HG03045 (cell line): Measurements from ENCODE around the gene NRF1.

Experiments
- ATAC-seq: cut with Tn5 transposase; IDR thresholded peaks from one replicate; pipeline ENCODE4 v1.9.1; 2021; ENCODE audit warnings: mild to moderate bottlenecking, moderate library complexity; ENCODE audit not compliant: unreplicated experiment

Gene NRF1

DNA sequence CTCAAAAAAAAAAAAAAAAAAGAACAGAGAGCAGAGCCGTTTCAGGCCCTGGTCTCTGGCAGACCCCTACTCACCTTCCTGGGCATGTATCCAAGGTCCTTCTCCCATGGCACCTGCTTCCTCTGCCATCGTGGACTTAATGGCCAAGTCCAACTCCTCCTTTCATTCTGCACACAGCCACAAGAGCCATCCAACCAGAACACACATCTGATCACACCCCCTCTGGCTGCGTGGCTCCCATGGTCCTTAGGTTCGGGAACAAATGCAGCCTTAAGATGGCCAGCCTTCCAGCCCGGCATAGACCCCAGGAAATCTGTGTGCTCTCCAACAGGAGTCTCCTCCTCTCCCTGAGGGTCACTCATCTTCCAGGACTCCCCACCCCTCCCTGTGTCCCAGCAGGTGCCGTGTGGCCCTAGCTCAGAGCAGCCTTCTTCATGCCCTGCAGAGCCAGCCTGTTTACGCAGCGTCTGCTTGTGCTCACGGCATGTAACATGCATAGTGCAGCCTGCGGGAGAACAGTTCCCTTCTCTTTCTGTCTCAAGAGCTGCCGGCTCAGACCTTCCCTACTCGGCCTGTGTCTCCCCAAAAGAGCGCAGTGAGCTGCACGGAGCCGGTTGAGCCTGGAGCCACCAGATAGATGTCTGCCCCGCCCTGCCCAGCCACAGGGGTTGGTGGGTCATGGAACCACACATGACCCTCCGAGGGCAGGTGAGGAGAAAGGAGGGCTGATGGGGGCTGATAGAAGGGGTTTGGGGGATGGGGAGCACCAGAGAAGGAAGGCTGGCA is 157.3 kb downstream of the NRF1 start:
- ATAC-seq: no peak

DNA sequence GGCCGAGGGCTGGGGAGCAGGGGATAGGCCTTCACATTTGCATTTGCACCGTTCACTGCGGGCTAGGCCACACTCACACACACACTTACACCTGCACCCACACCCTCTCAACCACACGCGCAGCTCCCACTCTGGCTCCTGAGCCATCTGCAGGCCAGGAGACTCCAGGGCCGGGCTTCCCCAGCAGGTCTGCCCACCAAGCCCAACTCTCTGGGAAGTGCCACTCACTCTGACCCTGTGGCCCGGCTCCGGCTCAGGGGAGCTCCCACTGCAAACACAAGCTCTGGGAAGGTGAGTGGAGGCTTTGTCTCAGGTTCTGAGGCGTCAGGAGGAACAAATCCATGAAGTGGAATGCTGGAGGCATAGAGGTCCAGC is 157.9 kb downstream of the NRF1 start:
- ATAC-seq: no peak

DNA sequence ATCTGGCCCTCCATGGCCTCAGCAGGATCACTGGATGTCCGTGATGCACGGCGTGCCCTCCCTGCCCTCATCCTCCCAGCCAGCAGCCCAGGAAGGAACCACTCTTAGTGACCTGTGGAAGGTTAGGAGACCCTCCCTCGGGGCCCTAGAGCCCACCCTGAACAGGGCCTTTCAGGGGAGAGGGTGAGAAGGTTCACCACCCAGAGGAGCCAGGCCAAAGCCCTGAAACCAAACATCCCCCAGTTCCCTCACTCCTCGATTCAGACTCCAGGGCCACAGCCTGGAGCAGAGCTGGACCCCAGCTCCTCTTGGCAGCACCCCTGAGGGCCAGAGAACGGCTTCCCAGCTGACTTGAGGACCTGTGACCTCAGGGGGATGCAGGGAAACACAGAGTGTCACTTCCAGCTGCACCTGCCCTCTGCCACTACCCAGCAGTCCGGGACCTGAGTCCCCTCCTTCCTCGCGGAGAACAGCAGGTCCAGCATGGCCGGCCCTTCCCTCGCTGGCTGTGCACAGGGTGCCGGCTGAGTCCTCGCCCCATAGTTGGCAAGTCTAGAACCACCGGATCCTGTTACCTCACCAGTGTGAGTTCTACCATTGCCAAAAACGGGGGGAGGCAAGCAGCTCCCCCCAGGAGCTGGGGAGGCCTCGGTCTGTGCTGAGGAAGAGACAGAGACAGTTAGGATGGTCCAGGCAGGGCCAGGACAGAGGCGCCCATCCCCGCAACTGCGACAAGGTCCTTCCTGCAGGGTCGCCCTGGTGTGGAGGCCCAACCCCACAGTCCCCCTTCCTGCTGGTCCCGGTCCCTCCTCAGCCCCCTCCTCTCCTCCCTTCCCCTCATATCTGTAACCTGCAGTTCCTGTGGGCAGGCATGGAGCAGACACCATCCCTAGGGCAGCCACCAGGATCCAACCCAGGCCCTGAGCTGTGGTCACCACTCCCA is 158.6 kb downstream of the NRF1 start:
- no peak for ATAC-seq

DNA sequence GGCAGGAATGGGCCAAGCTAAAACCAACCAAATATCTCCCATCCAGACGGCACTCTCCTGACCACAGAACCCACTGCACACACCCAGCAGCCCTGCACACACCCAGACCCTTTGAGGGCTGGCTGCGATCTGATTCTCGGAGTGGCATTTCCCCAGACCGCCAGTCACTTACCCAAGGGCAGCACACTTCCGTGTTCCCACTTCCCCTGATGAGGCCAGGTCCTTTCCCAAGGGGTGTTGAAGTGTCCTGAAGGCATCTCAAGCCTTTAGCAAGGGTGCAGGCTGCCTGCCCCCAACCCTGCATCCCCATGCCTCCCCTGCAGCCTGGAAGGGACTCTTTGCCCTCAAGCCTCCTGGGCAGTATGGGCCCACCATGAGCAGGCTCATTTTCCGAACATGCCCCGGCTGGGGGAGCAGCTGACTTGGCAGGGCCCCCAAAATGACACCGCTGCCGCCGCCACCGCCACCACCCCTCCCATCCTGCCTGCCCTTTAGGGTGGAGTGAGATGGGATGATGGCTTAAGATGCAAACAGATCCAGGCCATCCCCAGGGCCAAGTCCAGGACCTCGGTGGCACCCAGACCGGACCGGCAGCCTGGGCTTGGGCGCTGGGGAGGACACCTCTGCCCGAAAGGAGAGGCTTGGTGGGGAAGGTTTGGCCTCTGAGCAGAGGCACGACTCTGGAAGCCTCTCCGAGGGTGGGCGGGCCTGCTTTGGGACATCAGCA is 159.8 kb downstream of the NRF1 start:
- ATAC-seq: no peak

DNA sequence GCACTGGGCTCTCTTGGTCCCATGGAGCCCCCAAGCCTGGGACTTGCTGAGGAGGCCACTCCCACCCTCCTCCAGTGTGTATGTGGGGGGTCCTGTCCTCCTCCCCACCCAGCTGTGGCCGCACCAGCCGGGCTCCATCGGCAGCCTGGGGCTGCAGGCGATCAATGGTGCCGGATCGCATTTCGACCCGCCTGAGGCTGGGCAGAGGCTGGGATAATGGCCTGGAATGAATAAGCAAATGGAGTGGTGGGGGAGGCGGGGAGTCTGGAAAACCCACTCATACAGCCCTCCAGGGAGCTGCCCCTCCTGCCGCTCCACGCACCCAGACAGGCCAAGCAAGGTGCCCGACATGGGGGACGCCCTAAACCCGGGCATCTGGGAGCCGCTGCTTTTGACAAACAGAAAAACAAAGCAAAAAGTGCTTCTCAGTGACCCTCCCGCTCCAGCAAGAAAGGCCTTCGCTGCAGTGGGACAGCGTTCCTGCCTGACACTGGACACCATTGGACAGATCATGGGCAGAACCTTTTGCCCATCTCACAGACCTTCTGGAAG is 160.5 kb downstream of the NRF1 start:
- ATAC-seq: no peak

DNA sequence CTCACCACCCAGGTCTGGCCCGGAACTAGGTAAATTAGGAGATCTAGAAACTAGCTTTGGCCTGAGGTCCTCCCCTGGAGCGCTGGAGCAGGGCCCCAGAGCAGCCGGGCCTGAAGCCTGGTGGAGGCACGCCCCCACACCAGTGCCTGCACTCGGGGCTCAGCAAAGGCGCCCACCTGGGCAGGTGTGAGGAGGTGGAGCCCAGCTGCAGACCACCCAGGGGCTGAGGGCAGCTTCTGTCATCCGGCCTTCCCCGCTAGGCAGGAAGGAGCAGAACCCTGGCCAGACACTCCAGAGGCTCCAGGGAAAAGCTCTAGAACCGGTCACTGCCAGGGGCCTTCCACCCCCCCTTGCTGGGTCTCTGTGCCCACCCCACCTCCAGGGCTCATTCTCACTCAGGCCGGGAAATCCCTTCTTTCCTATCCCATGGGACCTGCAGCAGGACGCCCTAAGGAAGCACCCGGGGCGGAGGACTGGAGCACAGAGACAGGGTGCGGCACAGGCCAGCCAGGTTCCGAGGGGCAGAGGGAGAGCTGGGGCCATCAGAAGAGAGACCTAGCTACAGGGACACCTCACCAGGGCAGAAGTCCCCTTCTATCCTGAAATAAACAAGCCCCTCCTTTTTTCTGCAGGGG is 161.2 kb downstream of the NRF1 start:
- ATAC-seq: no peak

DNA sequence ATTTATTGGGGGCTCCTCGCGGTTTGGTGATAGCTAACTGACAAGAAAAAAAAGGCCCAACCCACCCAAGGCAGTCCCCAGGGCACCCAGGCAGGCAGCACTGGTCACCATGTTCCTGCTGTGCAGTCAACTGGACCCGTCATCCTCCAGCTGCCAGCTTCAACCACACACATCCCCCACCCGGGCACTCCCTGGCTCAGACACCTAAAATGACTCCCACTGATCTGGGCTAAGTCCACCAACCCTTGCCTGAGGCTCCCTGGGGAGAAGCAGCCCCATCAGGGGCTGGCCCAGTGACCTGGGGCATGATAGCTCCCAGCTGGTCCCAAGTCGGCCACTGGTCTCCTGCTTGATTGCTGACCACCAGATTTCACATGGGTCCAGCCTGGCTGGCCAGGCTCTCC is 161.8 kb downstream of the NRF1 start:
- ATAC-seq: no peak

DNA sequence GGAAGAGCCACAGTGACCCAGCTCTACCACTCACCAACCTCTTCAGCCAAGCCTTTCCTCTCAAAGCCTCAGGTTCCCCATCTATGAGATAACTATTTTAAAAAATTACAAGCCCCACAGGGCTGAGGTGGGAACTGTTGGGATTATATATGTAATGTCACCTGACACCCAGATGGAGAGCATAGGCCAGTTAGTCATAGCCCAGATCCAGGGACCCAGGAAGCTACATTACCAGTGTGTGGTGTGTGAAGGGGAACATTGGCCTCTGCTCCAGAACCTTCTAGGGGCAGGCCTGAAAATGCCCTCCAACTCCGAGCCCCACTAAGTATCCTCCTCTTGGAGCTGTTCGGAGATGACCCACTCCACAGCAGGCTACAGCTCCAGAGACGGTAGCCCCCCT is 162.4 kb downstream of the NRF1 start:
- ATAC-seq: no peak

DNA sequence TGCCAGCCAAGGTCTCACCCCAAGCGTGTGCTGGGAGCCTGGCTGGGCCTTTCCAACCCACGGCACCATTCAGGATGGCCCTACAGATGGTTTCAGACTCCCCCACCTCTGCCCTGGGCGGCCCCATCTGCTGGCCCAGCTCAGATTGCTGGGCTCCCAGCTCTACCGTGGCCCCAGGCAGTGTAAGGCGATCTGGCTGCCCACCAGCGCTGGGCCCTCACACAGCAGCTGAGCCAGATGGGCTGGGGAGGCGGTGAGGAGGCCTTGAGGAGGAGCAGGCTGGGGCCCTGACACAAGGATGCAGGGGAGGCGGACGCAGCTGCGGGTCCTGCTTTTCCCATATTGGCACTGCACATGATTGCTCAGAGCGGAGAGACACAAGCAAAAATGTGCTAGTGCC is 162.8 kb downstream of the NRF1 start:
- no peak for ATAC-seq

DNA sequence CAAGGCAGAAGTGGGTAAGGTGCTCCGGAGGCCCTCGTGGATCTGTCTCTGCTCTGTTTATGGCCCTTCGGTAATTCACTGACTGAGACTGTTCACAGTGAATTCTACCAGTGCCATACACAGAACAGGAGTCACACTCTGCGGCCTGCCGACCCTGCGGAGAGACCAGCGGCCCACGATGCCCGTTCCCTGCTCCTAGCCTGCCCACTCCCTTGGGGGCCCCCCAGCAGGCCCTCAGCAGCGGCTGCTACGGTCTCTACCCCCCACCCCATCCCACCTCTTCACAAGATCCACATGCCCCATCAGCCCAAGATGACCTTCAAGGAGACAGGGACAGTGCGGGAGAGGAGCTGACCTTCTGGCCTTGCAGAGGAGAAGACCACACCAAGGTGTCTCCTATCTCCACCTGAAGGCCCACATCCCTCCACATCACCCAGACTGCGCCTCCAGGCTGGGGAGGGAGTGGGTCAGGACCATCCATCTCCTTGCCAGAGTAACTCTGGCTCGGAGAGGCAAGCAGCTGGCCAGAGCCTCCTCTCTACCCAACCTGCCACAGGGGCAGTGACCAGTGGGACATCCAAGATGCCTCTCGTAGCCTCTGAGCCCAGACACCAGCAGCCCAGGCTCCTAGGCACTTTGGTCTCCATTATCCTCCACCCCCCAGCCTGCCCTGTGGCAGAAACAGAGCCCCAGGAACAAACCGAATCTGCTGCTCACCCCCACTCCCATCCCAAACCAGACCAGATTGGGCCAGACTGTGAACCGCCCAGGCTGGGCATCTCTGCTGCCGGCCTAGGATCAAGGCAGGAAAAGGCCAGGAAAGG is 163.6 kb downstream of the NRF1 start:
- ATAC-seq: no peak

DNA sequence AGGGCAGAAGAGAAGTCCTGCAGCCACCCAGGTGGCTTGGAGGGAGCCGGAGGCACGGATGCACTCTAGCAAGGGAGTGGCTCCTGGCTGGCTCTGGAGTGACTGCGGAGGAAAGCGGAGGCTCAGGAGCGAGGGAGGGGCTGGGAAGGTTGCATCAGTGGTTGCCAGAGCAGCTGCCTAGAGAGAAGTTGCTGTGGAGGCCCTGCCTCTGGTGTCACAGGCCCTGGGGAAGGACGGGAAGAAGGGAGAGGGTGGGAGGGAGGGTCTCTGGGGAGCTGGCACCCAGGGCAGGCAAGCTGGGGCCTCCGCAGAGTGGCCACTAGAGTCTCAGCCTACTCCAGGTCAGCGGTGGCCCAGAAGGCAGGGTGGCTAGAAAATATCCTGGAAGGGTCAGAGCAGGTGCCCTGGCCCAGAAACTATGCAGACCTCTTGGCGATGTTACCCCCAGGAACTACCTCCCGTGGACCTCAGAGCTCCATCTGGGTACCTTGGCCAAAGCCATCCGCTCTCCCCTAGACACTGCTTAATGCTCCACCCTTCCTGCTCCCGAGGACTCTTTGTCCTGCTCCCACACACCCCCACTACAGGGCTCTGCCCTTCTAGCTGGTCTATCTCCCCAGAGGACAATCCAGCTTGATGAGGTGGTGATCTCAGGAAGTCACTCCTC is 164.3 kb downstream of the NRF1 start:
- ATAC-seq: no peak

DNA sequence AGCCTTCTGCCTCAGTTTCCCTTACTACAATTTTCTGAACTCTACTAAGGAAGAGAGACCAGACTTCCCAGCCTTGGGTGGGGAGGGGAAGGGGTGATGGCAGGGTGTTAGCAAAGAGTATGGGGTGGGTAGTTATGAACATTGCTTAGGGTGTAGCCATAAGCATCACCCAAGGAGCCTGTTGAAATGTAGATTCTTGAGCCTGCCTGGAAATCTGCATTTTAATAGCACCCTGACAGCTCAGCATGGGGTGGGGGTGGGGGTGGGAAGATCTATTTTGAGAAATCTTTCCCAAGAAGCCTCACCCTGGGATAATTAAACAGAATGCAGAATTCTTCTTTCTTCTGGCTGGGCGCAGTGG is 164.8 kb downstream of the NRF1 start:
- ATAC-seq: no peak

DNA sequence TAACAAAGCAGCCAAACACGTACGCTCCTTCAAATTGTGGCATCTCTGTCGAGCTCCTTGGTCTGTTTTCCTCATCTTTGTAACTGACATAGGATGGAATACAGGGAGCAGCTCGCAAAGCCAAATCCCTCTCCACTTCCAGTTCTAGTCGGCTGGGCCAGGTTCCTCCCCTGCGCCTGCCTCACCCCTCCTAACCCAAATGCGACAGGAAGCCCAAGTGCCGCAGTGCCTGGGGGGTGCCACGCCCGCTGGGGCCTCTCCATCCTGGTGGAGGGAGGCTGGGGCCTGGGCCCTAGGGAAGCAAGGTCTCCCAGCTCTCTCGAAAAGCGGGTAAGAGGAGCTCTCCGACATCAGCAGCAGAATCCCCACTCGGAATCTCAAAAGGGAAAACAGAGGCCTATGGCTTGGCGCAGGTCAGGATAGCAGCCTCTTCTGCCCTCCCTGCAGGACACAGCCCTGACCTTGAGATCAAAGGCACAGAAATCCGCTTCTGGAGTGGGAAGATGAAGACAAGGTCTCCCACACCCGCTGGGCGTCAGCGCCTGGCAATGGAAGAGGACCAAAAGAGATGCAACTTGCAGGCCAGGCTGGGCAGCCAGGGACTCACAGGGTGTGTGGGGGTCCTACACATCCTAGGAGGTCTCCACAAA is 165.8 kb downstream of the NRF1 start:
- no peak for ATAC-seq

DNA sequence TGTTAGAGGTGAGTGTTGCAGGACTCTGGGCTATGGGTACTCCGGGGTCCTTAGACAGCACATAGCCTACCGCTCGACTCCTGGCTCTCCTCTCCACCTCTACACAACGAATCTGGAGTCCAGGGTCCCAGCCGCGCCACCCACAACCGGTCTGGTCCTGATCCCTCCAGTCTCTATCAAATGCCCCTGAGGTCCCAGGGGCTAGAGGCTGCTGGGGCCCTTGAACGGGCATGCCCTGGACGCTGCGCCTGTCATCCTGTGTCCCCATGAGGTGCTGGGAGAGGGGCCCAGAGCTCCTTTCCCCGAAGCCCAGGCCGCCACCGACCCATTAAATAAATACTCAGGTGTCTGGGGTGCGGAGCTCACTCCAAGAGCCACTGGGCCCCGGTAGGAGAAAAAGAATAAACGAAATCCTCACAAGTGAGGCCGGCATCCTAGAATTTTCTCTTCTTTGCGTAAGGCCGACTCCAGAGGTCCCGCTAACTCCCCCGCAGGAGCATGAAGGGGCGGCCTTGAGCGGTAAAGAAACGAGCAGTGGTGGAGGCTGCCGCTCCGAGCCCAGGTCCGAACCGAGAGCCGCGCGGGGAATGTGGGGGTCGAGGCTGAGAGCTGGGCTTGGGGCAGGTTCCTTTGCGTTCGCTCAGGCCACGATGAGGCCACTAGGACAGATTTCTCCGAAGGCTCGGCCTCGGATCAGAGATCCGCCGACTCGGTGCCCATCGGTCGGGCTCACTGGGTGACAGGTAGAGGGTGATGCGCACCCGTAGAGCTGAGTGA is 166.7 kb downstream of the NRF1 start:
- no peak for ATAC-seq

DNA sequence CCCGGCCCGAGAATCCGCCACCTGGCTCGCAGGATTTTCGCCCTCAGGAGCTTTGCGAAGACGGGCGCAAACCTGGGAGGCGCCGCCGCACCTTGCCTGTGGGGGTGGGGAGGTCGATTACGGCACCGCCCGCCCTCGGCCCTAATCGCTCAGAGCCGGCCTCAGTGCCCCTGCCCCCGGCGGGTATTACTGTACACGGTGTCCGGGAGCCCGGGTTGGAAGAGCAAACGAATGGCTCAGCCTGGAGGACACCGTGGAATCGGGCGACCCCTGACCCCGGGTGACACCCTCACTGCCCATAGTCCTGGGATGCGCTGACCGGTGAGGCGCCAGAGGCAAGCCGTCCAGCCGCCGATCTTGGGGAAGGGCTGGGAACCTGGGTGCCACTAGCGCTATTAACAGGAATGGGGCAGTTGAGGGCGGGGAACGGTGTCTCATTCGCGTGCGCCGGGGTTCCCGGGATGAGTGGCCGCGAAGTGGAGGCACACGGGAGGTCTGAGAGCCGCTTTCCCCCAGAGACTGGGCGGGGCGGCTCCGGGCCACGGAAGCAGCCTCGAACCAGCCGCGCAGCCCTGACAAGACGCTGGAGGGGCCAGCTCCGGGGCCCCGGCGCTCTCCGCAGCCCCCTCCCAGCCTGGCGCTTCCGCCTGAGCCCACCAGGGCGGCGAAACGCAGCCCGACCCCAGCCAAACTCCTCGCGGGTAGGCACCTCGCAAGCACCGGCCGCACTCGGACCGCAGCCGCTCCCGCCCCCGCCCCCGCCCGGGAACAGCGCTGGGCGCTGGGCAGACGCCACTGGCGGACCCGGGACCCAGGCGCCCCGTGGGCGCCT is 167.5 kb downstream of the NRF1 start:
- no peak for ATAC-seq

DNA sequence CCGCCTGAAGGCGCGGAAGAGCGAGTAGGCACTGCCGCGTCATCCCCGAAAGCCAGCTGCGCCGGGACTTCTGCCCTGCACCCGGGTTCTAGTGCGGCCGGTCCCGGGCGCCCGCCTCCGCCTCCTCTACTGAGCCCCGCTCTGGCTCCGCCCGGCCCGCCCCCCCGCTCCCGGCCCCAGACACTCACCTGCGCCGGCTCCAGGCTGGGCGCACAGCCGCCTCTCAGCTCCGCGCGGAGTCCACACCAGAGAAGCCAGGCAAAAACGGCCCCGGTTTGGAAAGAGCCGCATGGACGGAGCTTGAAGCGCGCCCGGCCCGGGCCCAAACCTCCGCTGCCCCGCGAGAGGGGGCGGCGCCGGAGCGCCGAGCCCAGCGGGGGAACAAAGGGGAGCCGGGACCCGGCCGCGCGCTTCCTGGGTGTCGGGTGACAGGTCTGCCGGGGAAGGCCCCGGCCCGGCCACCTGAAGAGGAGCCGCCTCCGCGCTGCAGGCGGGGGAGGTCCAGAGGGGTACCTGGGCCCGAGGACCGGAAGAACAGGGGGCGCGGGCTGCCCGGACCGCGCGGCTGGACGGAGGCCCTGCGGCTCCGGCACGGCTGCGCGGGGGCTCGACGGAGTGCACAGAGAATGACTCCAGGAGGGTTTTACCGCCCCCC is 168.2 kb downstream of the NRF1 start:
- ATAC-seq: peak; percentile 26
